Renal cortex interstitium (tissue), 11 donors: ENCODE data around the gene CYTH1. TPM values are rescaled to one million over a fixed set of nuclear protein-coding genes. Genes with fewer than 3 reads are reported as not detected.

Source experiments
- DNase-seq, 11 donors: peaks; one replicate each; pipeline ENCODE4 v3.0.0-alpha.2; 2013; ENCODE audit warnings: low read depth in 9 of 11, low spot score in 4 of 11; ENCODE audit errors: extremely low read depth in 1 of 11
- polyA plus RNA-seq, 3 donors: library from polyadenylated mRNA; unstranded; fragments of 120-200 nt; gene quantifications; one replicate each; pipeline ENCODE4 v1.2.1, GENCODE V29; 2013; ENCODE audit not compliant: insufficient read length in 3 of 3

Gene CYTH1
- polyA plus RNA-seq, 3 donors = 23.1 to 26.3 (median 23.2) TPM

DNA sequence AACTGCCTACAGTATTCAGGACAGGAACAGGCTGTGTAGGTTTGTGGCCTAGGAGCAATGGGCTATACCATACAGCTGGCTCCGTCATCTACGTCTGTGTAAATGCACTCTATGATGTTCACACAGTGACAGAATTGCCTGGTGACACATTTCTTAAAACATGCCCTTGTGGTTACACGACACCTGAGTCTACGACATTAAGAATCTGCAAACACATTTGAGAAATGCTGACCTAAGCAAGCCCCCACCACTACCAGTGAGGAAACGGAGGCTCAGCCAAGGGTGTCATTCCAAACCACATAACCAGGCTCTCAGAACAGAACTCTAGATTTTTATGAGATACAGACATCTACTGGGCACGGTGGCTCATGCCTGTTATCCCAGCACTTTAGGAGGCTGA lies 35.0 kb upstream of the CYTH1 start:
- DNase-seq = no peak

DNA sequence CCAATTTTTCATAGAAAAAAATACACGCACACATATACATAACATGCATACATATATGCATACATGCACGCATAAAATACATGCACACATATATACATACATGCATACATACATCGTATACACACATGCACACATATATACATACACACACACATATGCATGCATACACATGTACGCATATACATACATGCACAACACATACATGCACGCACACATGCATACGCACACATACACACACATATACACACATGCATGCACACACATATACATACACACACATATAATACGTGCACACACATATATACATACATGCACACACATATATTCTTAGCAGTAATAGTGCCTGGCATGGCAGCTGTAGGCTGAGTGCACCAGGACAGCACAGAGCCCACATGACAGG lies 33.6 kb upstream of the CYTH1 start:
- no peak for DNase-seq

DNA sequence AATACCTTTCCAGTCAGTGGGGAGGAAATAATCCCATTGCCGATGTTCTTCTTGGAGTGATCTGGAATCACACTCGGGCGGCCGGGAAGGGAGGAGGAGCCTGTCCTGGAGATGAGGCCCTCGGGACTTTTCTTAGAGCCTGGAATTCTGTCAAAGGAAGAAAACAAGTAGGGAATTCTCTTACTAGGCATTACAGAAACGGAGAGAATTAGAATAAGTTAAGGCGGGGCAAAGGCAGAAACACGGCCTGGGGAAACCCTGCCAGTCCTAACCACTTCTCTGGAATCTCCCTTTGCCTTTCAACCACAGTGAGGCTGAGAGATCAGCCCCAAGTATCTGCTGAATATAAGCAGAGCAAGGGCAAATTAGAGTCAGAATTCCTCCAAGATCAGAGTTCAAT lies 30.8 kb upstream of the CYTH1 start:
- DNase-seq = no peak

GRCh38 chr17:78808163-78808562 lies 26.1 kb upstream of the CYTH1 start:
- DNase-seq = no peak

- no peak for DNase-seq
Observed at GRCh38 chr17:78806451-78806850, 24.4 kb upstream of the CYTH1 start.

DNA sequence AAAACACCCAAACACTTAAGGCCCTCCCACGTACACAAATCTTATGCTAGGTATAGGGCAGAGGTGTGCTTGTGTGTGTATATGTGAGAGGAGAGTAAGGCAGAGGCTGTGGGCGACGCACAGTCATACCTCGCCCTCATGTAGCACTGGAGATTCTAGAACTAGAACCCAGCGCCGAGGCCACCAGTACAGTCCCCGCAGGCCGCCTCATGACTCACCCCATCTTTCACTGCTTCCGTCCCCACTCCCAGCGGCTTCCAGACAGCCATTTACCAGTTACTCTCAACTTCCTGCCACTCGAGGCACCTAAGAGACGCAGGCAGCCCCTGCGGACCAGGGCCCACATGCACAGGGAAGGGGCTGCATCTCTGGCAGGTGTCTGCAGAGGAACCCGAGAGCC lies 23.2 kb upstream of the CYTH1 start:
- no peak for DNase-seq

DNA sequence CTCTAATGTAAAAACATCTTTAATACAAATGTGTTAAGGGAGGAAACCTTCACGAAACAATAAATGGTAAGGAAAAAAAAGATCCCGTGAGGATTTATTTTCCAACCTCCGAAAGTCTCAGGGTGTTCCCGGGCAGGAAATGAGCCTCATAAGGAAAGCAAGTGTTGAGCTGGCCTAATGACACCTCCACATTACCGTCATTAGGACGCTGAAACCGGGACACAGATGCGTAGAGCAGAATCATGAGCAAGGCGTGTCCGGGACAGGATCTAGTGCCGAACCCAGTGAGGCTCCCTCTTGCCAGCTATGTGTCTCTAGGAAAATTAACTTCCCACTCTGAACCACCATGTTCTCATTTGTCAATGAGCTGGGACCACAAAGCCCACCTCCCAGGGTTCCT lies 22.7 kb upstream of the CYTH1 start:
- DNase-seq = no peak

DNA sequence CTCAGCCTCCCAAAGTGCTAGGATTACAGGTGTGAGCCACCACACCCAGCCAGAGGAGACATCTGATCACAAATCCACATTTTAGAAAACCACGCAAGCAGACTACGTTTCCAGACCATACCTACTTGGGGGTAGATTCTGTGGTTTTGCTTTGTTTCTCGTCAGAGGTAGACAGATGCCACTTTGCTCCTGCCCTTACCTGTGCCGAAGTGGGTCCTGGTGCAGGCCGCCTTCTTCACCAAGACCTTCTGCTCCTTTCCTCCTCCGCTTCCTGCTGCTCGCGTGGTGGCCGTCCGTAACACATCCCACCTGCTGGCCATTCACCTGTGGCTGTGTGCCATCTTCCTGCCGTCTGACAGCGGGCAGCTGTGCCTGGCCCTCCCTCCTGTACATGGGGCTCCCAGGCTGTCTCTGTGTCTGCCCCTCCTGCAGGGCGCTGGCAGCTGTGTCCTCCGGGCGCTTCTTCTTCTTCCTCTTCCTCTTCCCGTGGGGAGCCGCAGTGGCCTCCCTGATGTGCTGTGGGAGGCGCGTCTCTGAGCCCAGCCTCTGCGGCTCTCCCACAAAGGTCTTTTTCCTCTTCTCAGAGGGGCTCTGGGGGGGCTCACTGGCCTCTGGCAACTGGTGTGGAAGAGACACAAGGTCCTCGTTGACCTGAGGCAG lies 21.2 kb upstream of the CYTH1 start:
- DNase-seq = no peak

DNA sequence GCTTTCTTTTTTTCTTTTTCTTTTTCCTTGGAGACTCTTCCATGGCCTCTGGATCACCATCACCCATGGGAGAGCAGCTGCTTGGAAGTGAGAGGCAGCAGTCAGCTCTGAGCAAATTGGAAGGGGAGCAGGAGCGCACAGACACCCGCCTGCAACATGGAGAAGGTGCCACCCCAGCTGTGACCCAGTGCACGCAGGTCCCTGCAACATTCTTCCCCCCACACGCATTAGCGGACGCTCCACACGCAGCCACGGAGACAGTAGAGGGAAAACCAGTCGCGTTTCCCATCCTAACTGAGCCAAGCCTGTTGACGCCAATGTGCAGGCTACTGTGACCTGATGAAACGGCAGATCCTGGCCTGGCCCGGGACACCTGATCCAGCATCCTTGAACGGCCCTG lies 20.4 kb upstream of the CYTH1 start:
- no peak for DNase-seq

DNA sequence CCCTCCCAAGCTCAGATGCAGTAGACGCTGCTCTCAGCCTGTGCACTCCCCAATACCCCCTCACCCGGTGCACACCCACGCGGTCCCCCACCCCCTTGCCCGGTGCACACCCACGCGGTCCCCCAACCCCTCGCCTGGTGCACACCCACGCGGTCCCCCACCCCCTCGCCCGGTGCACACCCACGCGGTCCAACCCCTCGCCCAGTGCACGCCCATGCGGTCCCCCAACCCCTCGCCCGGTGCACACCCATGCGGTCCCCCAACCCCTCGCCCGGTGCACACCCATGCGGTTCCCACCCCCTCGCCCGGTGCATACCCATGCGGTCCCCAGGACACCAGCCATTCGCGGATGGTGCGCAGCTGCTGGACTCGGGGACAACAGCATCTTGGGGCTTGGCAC lies 19.9 kb upstream of the CYTH1 start:
- no peak for DNase-seq

GRCh38 chr17:78800132-78800931 lies 18.3 kb upstream of the CYTH1 start:
- no peak for DNase-seq

DNA sequence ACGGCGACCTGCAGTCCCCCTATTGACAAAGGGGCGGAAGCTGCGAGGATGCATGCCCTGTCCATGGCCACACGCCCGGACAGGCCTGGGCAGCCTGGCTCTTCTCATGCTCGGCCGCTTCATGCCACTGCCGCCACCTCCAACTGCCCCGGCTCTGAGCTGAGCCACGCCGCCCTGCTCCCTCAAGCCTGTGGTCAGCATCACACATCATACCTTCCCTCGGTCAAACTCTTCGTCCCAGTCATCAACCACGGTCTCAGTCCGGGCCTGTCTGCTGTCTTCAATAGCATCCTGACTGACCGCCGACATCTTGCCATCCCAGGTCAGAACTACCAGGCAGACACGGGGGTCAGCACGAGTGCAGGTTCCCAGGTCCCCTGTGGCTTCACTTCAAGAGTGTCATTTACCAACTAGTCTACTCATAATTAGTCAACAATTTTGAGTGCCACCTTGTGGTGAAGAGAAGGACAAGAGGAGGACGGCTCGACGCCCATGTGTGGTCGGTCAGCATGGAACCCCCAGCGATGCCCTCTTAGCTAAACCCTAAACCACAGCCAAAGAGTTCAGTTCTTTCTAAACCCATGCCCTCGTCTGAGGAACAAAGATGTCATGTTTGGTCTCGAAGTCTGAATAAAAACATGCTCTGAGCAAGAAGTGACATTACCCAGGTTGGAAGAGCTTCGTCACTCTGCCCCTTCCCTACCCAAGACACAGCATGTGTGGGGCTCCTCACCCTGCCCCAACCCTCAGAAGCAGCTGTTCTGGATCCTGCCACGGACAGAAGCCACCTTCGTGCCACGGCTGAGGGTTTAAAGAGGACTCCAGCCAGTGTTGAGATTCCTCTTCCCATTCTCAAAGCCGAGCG lies 16.9 kb upstream of the CYTH1 start:
- no peak for DNase-seq

- DNase-seq = no peak
Observed at GRCh38 chr17:78797691-78798585, 15.9 kb upstream of the CYTH1 start.

DNA sequence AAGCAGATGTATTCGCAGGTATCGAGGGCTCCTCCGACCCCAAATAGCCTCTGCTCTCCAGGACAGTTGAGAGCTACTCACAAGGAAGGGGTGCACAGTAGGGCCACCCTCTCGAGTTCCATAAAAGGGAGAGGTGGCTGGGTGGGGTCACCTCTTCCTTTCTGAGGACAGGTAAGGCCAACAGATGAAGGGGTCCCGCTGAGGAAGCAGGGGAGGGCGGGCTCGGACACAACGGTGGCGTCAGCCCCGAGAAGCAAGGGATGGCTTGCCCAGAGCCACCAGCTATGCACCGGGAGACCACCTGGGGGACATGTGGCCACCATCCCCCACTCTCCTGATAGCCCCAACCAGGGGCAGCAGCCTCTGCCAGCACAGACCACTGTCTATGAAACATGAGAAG lies 15.1 kb upstream of the CYTH1 start:
- no peak for DNase-seq

GRCh38 chr17:78796517-78796900 lies 14.4 kb upstream of the CYTH1 start:
- no peak for DNase-seq

- DNase-seq = no peak
Observed at GRCh38 chr17:78795861-78796516, 13.9 kb upstream of the CYTH1 start.

GRCh38 chr17:78794864-78795640 lies 13.0 kb upstream of the CYTH1 start:
- DNase-seq = no peak

- no peak for DNase-seq
Observed at GRCh38 chr17:78794399-78794798, 12.3 kb upstream of the CYTH1 start.
